ENCODE data around the gene PARD3. TPM values are rescaled to one million over a fixed set of nuclear protein-coding genes. Genes with fewer than 3 reads are reported as not detected.

PARD3 gene
- total RNA-seq, 4 donors from 2014 or later = 98.9 to 122 (median 105) TPM

- Histone ChIP-seq H3K27ac (replicated peaks in 1 of 4) (peak overlapping the region; percentile 73 to 76 (median 74)), H3K27me3 (no peaks in the 10 kb centered on the region), H3K36me3 (no peaks in the 10 kb centered on the region), H3K4me1 (peaks cover 24 to 97% (median 78%) of the 10 kb centered on the region in 4 donors), H3K9me3 (no peaks in the 10 kb centered on the region), H3K4me3 (peak overlapping the region; percentile 12 to 36 (median 24))
- DNase-seq (ENCODE audit: extremely low spot score) = peak; percentile 45
- intact Hi-C loops (cut with DNase I) = no loop called here
- WGBS = 40% methylated on average over 5 of the region's 5 CpGs
- no peak for TF ChIP-seq CTCF (IDR thresholded peaks at IDR 0.05)
Measured at GRCh38 chr10:34740321-34740720, 74.8 kb downstream of the PARD3 start.

- Histone ChIP-seq H3K27me3 (no peaks in the 10 kb centered on the region), H3K4me3 (peak overlapping the region; percentile 12 to 36 (median 24)), H3K36me3 (no peaks in the 10 kb centered on the region), H3K9me3 (no peaks in the 10 kb centered on the region), H3K4me1 (peaks cover 24 to 96% (median 79%) of the 10 kb centered on the region in 4 donors), H3K27ac (replicated peaks in 1 of 4) (peak overlapping the region; percentile 73 to 76 (median 74))
- peak; percentile 74 for DNase-seq (ENCODE audit: extremely low spot score)
- TF ChIP-seq CTCF (IDR thresholded peaks at IDR 0.05) (no peak), EP300 (IDR thresholded peaks at IDR 0.05) (no peak), POLR2AphosphoS5 (IDR thresholded peaks at IDR 0.05) (peak; percentile 71 to 77), POLR2A (IDR thresholded peaks at IDR 0.05; ENCODE audit: low read depth) (no peak)
- intact Hi-C loops (cut with DNase I) = loop anchor here (10.0 kb wide), 1 partner anchor 195 kb away; no protein-coding TSS in a partner anchor
- 22% methylated on average over 9 of the region's 9 CpGs for WGBS
Measured at GRCh38 chr10:34739915-34740314, 75.2 kb downstream of the PARD3 start.

GRCh38 chr10:34737772-34738169 is 77.3 kb downstream of the PARD3 start:
- H3K27me3 ChIP-seq = no peaks in the 10 kb centered on the region
- 95% methylated on average over 7 of the region's 7 CpGs for WGBS
- intact Hi-C loops (cut with DNase I) = loop anchor here (10.0 kb wide), 1 partner anchor 197 kb away; no protein-coding TSS in a partner anchor
- TF ChIP-seq CTCF (IDR thresholded peaks at IDR 0.05) (no peak), EP300 (IDR thresholded peaks at IDR 0.05) (no peak), POLR2A (IDR thresholded peaks at IDR 0.05; ENCODE audit: low read depth) (no peak), POLR2AphosphoS5 (IDR thresholded peaks at IDR 0.05) (no peak)
- H3K27ac ChIP-seq (replicated peaks in 1 of 4) = peak overlapping the region in 1 of 4 donors; percentile 74
- peaks cover 17 to 90% (median 61%) of the 10 kb centered on the region in 4 donors for H3K4me1 ChIP-seq
- H3K36me3 ChIP-seq = no peaks in the 10 kb centered on the region
- no peak for DNase-seq (ENCODE audit: extremely low spot score)
- H3K9me3 ChIP-seq = no peaks in the 10 kb centered on the region
- no peak overlapping the region for H3K4me3 ChIP-seq

- intact Hi-C loops (cut with DNase I) = loop anchor here (10.0 kb wide), 1 partner anchor 198 kb away; no protein-coding TSS in a partner anchor
Measured at GRCh38 chr10:34736976-34737771, 77.9 kb downstream of the PARD3 start.

More at GRCh38 chr10:34736976-34737771, 77.9 kb downstream of the PARD3 start:
- TF ChIP-seq CTCF (IDR thresholded peaks at IDR 0.05) = no peak
- TF ChIP-seq EP300 (IDR thresholded peaks at IDR 0.05) = no peak
- TF ChIP-seq POLR2AphosphoS5 (IDR thresholded peaks at IDR 0.05) = no peak
- no peak for TF ChIP-seq POLR2A (IDR thresholded peaks at IDR 0.05; ENCODE audit: low read depth)
- H3K9me3 ChIP-seq = no peaks in the 10 kb centered on the region
- 80% methylated on average over 12 of the region's 12 CpGs for WGBS
- DNase-seq (ENCODE audit: extremely low spot score) = peak; percentile 37
- no peak overlapping the region for H3K4me3 ChIP-seq
- peaks cover 22 to 90% (median 61%) of the 10 kb centered on the region in 4 donors for H3K4me1 ChIP-seq
- H3K27ac ChIP-seq (replicated peaks in 1 of 4) = peak overlapping the region in 1 of 4 donors; percentile 74
- no peaks in the 10 kb centered on the region for H3K36me3 ChIP-seq
- no peaks in the 10 kb centered on the region for H3K27me3 ChIP-seq
